ENCODE results near the gene RPS6KA6.

The RPS6KA6 gene

GRCh38 chrX:84187533-84188319, at the start of gene RPS6KA6:
RPS6KA6 (minus strand) TSS chrX:84188199; CDS start chrX:84187899, 300 bp downstream.
- DNase-seq, result peak; percentile 81

GRCh38 chrX:84224741-84225140, 36.7 kb upstream of the RPS6KA6 start:
- no peak for DNase-seq

- no peak for DNase-seq
Observed at GRCh38 chrX:84223261-84223660, 35.3 kb upstream of the RPS6KA6 start.

DNA sequence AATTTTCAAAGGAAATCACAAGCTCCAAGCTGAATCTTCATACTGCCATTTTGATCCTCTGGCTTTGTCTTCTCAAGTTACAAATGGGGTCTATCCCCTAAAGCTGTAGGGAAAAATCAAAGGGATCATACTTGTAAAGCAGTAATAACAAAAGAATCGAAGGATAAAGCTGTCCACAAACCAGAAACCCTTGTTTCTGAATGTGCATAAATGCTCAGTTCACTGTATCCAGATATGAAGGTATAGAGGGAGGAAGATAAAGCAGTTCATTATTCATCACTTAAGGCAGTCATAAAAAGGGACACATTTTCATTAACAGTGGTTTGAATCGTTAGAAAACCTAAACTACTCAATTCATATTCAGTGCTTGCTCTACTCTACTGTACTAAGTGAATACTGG, 33.2 kb upstream of the RPS6KA6 start:
- no peak for DNase-seq

GRCh38 chrX:84219551-84219950, 31.6 kb upstream of the RPS6KA6 start:
- no peak for DNase-seq

DNA sequence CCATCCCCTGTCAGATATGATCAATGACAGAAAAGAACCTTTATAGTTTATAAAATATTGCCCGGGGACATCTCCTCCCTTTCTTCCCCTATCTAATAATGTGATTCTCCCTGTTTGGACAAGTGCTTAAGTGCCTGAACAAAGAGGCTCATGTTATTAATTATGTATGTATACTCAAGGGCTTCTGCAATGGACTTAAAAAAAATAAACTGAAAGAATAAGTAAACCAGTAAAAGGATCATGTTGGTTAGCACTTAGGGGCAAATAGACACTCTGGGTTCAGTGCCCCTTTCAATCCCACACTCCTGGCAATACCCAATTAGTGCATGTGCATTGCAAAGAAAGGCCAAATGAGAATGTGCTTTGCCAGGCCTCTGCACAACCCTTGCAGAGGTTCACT, 30.7 kb upstream of the RPS6KA6 start:
- DNase-seq, result peak; percentile 22

DNA sequence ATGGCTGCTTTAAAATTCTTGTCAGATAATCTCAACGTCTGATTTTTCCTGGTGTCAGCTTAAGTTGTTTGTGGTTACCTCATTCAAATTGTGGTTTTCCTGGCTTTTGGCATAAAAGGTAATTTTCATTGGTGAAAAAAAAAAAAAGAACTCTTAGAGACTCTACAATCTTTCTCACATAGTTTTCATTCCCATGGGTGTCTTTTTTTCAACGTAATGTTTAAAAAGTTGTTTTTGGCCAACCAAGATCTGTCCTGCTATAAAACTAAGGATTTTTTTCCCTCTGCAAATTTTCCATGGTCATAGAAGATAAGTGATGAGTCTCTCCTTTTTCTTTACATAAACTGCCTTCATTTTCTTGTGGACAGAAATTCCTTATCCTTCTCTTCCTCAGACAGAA, 28.9 kb upstream of the RPS6KA6 start:
- DNase-seq, result no peak

- no peak for DNase-seq
Observed at GRCh38 chrX:84216406-84216805, 28.4 kb upstream of the RPS6KA6 start.

DNA sequence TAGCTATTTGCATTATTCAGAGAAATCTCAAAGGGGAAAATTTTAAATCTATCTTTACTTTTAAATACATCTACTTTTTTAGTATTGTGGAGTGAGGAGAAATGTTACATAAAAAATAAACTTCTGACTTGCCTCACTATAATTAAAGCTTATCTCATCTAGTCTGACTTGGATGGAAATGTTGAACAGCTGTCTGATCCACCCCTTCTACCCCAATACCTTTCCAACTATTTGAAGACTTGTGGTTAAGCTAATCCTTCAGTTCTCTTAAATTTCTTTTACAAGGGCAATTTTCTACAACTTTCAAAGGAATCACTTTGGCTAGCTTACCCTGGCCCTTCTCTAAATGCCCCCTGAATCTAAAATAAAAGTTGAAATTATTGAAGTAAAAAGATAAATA, 17.3 kb upstream of the RPS6KA6 start:
- DNase-seq, result no peak

- no peak for DNase-seq
Observed at GRCh38 chrX:84199688-84200087, 11.7 kb upstream of the RPS6KA6 start.

- no peak for DNase-seq
Observed at GRCh38 chrX:84197550-84197949, 9.6 kb upstream of the RPS6KA6 start.

DNA sequence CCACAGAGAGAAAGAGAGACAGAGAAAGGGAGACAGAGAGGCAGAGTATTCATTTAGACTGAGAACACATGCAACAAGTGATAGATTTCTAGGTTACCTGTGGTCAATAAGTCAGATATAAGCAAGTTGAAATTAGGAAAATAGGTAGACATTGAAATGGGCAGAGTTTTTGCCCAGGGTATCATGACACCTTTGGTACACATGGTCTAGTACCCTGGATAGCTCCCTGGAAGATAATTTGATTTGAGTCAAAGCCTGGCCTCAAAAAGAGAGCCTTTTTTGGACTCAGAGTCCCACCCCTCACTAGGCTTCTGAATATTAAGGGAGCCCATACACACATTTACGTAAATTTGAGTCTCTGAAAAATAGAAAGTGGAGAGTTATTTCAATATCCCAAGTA, 4.0 kb upstream of the RPS6KA6 start:
- no peak for DNase-seq

DNA sequence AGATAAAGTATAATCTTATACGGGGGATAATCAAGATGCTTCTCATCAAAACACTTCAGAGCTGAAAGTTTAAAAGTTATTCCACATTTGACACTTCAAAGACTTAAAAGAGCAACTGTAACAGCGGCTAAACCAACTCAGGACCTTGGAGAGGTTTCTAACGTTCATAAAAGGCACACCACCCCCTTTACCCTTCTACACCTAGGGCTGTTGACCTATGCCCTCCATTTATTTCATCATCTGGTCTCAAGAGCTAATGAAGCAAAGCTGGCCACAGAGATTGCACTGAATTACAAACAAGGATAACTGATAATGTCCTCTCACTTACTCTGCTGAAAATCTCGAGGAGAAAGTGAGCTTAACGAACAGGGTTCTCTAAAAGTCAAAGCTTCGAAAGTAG, 1.1 kb upstream of the RPS6KA6 start:
- DNase-seq, result no peak

DNA sequence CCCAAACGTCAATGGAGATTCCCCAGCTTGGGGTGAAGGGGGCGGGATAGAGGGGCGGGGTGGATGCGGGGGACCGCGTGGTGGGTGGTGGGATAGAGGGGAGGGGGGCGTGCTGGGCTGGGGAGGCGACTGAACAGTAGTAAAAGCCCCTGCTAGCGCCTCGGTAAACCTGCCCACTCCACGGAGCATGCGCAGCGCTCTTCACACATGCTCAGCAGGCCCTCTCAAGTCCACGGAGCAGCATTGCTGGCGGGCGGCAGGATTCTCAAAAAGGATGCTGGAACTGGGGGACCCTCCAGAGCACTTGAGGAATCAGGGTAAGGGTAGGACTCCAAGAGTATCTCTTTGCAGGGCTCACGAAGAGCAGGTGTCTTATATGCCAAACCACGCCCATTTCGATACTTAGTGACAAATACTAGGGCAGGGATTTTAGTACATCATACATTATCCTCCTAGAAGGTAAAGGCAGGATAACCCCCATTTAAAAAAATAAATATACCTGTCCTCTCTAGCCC, 378 bp upstream of the RPS6KA6 start:
- peak; percentile 81 for DNase-seq

GRCh38 chrX:84186603-84187532, 1.1 kb downstream of the RPS6KA6 start:
- DNase-seq, result no peak

DNA sequence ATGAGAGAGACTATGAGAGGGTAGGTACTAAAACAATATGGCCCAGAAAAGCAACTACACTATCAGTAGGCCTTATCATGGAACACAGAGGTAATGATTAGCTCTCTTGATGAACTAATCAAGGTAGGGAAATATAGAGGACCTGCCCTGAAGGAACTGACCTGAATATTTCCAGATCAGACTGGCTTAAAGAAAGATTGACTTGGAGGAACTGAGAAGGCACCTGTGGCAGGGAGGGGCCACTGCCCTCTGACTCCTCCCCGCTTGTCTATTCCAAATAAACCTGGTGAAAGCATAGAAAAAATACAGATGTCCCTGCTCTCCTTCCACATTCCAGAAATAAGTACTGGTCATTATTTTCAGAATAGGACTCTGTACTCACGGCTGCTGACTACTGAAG, 5.5 kb downstream of the RPS6KA6 start:
- DNase-seq, result no peak

- no peak for DNase-seq
Observed at GRCh38 chrX:84175958-84176357, 12.0 kb downstream of the RPS6KA6 start.

- DNase-seq, result no peak
Observed at GRCh38 chrX:84175274-84175673, 12.7 kb downstream of the RPS6KA6 start.

- no peak for DNase-seq
Observed at GRCh38 chrX:84174348-84174747, 13.7 kb downstream of the RPS6KA6 start.

- DNase-seq, result no peak
Observed at GRCh38 chrX:84170931-84171330, 17.1 kb downstream of the RPS6KA6 start.

DNA sequence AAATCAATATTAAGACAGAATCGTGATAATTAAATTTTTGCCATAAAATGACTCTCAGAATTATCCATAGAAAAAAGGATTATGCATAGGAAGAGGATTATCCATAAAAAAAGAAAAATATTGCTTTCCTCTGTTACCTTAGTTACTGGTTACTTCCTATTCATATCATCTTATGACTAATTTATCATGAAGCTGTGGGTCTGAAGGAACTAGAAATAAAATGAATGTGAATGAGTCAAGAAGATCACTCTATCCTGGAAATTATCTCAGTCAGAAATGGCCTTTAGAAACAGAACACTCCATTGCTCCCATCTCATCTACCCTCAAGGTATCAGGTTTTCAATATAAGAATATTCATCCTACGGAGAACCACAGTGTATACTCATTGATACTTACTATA, 19.4 kb downstream of the RPS6KA6 start:
- DNase-seq, result no peak

DNA sequence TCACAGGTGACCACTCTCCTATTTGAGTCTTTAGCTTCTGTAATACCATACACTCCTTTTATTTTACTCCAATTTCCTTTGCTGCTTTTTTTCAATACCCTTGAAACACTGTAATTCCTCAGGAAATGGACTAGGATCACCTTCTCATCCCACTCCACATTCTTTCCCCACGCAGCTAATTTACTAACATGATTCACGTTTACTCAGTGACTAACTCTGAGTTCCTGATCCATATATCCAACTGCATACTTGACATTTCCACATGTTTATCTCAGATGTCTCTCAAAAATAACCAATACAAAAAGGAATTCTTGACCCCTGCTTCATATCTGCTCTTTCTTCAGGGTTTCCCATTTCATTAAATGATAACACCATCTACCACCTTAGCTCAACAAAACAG, 19.9 kb downstream of the RPS6KA6 start:
- no peak for DNase-seq

- DNase-seq, result no peak
Observed at GRCh38 chrX:84165711-84166110, 22.3 kb downstream of the RPS6KA6 start.

- DNase-seq, result no peak
Observed at GRCh38 chrX:84162401-84162800, 25.6 kb downstream of the RPS6KA6 start.
